Measurements from ENCODE around the gene STK35.

The STK35 gene

DNA sequence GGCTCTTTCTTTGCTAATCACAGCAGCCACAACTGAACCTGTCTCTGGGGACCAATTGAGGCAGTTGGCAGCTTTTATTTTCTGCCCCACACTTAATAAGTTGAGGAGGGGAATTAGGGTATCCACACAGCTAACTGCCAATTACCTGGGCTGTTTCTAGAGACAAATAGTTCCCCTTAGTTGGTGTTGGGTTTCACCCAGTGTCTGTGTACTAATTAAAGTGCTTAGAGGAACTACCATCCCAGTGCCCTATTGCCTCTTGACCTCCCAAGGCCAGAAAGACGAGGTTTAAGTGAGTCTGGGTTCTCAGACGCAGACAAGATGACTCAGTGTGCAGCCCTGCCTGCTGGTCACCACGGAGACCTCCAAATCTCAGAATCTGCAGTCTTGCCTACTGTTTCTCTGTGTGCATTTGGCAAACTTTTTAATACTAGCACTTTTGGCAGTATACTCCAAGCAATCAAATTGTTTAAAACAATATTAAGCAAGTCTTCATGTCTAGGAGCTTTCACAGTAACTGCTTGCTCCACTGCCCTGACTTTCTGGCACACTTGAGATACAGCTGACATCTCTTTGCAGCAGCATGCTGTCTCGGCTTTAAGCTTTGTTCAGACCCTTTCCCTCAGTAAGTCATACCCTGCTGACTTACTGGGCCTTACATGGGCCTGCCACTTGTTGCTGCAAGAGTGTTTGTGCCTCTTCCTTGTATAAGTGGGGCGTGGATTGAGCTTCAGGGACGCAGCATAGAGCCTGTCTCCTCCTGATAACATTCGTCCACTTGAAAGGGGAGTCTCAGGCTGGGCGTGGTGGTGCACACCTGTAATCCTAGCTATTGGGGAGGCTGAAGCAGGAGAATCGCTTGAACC lies 31.9 kb downstream of the STK35 start:
- TF ChIP-seq, protein P1, sequence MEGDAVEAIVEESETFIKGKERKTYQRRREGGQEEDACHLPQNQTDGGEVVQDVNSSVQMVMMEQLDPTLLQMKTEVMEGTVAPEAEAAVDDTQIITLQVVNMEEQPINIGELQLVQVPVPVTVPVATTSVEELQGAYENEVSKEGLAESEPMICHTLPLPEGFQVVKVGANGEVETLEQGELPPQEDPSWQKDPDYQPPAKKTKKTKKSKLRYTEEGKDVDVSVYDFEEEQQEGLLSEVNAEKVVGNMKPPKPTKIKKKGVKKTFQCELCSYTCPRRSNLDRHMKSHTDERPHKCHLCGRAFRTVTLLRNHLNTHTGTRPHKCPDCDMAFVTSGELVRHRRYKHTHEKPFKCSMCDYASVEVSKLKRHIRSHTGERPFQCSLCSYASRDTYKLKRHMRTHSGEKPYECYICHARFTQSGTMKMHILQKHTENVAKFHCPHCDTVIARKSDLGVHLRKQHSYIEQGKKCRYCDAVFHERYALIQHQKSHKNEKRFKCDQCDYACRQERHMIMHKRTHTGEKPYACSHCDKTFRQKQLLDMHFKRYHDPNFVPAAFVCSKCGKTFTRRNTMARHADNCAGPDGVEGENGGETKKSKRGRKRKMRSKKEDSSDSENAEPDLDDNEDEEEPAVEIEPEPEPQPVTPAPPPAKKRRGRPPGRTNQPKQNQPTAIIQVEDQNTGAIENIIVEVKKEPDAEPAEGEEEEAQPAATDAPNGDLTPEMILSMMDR (conservative IDR thresholded peaks at IDR 0.05; ENCODE audit: low read depth, low read length): no peak
- peak; percentile 72 for DNase-seq (ENCODE audit: low read depth)
- no peak overlapping the region for H3K4me3 ChIP-seq (ENCODE audit: low read length)

DNA sequence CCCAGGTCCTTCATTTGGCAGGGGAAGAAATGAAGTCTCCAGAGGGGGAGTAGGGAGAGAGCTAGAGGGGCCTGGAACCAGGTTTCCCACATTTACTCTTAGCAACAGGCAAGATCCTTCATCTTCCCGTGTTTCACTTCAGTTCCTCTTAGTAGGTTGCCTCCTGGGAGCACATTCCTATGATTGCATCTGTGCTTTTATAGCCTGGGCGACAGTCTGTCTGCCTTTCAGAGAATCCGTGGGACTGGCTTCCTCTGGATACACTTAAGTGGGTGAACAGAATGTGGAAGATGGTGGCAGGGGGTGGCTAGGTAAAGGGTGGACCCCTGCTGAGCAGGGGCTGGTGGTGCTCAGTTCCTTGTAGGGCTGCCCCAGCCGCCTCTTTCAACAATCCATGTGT lies 33.4 kb downstream of the STK35 start:
- DNase-seq (ENCODE audit: low read depth): no peak
- no peak overlapping the region for H3K4me3 ChIP-seq (ENCODE audit: low read length)
- TF ChIP-seq, protein P1 (conservative IDR thresholded peaks at IDR 0.05; ENCODE audit: low read depth, low read length): no peak

DNA sequence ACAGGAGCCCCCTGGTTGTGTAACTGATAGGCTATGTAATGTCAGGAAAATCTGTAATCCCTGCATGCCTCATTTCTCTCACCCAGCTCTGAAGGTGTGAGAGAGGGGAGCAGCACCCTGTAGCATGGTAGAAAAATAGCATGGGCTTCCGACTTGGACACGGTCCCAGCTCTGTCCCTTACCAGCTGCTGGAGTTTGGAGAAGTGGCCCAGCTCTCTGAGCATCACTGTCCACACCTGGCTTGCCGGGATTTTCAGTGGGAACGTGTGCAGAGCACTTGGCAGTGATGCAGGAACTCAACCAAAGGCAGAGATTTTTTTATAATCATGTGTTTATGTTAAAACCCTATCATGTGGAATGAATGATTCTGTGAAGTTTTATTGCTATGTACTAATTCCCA lies 34.6 kb downstream of the STK35 start:
- TF ChIP-seq, protein P1 (conservative IDR thresholded peaks at IDR 0.05; ENCODE audit: low read depth, low read length): no peak
- DNase-seq (ENCODE audit: low read depth): no peak
- H3K4me3 ChIP-seq (ENCODE audit: low read length): no peak overlapping the region

DNA sequence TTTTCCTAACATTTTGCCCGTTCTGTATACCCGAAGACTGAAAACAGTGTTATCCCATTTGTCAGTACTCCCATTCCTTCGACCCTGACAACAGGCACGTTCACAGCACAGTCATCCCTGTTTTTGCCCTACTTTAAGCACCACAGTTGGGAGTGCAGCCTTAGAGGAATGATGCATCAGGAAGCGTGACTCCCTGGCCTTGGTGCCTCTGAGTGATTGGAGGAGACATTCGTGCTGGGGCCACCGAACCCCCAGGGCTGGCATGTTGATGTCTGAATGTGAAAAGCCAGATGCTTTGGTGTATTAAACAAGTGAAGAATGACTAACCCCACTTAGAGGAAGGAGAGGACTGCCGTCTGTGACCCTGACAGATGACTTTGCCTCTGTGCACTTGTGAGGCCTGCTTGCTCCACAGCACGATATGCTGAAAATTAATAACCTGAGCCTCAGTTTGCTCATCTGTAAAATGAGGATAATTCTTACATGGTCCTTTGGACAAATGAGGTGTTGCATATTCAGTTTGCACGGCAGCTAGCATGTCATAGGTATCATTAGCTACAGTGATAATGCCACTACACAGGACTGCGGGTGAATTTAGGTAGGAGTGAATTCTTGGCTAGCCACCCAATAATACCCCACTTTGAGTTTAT lies 36.0 kb downstream of the STK35 start:
- TF ChIP-seq, protein P1 (conservative IDR thresholded peaks at IDR 0.05; ENCODE audit: low read depth, low read length): no peak
- DNase-seq (ENCODE audit: low read depth): peak; percentile 40

DNA sequence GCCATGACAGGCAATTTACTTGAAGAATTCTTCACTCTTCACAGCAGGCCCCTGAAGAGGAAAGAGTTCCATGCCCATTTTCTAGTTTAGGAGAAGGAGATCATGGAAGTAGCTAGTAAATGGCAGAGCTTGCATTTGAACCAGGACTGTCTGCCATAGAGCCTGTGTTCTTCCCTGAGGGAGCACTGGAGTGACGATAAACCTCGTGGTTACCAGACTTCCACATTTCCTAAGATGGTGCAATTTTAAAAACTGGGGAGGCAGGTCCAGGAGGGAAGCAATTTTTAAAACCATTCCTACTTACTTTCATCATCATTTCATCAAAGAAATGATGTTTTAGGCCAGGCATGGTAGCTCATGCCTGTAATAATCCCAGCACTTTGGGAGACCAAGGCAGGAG lies 36.8 kb downstream of the STK35 start:
- TF ChIP-seq, protein P1 (conservative IDR thresholded peaks at IDR 0.05; ENCODE audit: low read depth, low read length): no peak
- H3K4me3 ChIP-seq (ENCODE audit: low read length): no peak overlapping the region
- no peak for DNase-seq (ENCODE audit: low read depth)

More for the DNA sequence above, 36.0 kb downstream of the STK35 start:
- H3K4me3 ChIP-seq (ENCODE audit: low read length): no peak overlapping the region

DNA sequence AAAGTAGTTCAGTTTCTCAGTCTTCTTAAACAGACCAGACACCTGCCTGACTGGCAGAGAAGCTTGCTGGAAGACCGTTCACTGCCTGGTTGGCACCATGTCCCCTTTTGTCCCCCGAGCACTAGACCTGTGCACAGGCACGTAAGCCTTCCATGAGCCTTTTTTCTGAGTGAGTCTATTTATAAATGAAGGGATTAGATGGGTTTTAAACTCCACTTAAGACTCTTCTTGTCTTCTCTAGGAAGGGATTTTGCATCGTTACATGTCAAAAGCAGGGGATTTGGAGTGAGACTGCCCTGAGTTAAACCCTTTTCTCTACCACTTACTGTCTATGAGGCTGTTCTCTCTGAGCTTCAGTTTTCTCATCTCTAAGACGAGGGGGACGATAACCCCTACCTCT lies 37.6 kb downstream of the STK35 start:
- H3K4me3 ChIP-seq (ENCODE audit: low read length): no peak overlapping the region
- no peak for DNase-seq (ENCODE audit: low read depth)
- TF ChIP-seq, protein P1 (conservative IDR thresholded peaks at IDR 0.05; ENCODE audit: low read depth, low read length): no peak

Data from retinal pigment epithelial cell (primary cell).